Ishikawa (cell line): Measurements from ENCODE around the gene COL21A1.

Source experiments
- CEBPB ChIP-seq: IDR thresholded peaks from 2 replicates; pipeline ENCODE4 v1.6.1; 2012
- EGR1 ChIP-seq: IDR thresholded peaks from 2 replicates; pipeline ENCODE4 v1.6.1; 2012
- EP300 ChIP-seq: IDR thresholded peaks from 2 replicates; pipeline ENCODE4 v1.6.1; 2012; ENCODE audit warnings: borderline replicate concordance
- MAX ChIP-seq: IDR thresholded peaks from 2 replicates; pipeline ENCODE4 v1.6.1; 2012
- RAD21 ChIP-seq: IDR thresholded peaks from 2 replicates; pipeline ENCODE4 v1.6.1; 2012; ENCODE audit warnings: low read depth
- REST ChIP-seq: IDR thresholded peaks from 2 replicates; pipeline ENCODE4 v1.6.1; 2012; ENCODE audit warnings: low read depth, mild to moderate bottlenecking
- TAF1 ChIP-seq: IDR thresholded peaks from 2 replicates; pipeline ENCODE4 v1.6.1; 2012; ENCODE audit warnings: low read depth, mild to moderate bottlenecking

GRCh38 chr6:56073761-56074160, 173.6 kb downstream of the COL21A1 start:
- no peak for TF ChIP-seq MAX
- TF ChIP-seq REST, result no peak
- no peak for TF ChIP-seq EP300
- TF ChIP-seq CEBPB, result no peak
- TF ChIP-seq EGR1, result no peak
- TF ChIP-seq TAF1, result no peak
- no peak for TF ChIP-seq RAD21
